Astrocyte (in vitro differentiated cells and primary cell): ENCODE measurements around the gene MAPK12. TPM values are rescaled to one million over a fixed set of nuclear protein-coding genes. Genes with fewer than 3 reads are reported as not detected.

Experiments used
- DNase-seq: peaks from one replicate; pipeline ENCODE4 v3.0.0-alpha.2; 2010; ENCODE audit warnings: low read depth
- FAIRE-seq: peaks from 2 replicates; lab custom pipeline; 2011; peaks lifted over from hg19 to GRCh38; lab: Jason Lieb, UNC
- H2AFZ ChIP-seq: 2 replicates; pipeline ENCODE4 v1.6.0; 2012; ENCODE audit warnings: low read depth, low read length, inconsistent platforms
- H3K27ac ChIP-seq: 2 replicates; pipeline ENCODE4 v1.5.1; 2011; ENCODE audit warnings: low read depth, low read length, inconsistent platforms
- H3K27me3 ChIP-seq: 2 replicates; pipeline ENCODE4 v1.6.0; 2011; ENCODE audit warnings: low read length, inconsistent platforms; ENCODE audit not compliant: insufficient read depth
- H3K36me3 ChIP-seq: 2 replicates; pipeline ENCODE4 v1.5.1; 2011; ENCODE audit warnings: low read length, inconsistent platforms; ENCODE audit not compliant: insufficient read depth
- H3K4me1 ChIP-seq: 2 replicates; pipeline ENCODE4 v1.5.1; 2011; ENCODE audit warnings: low read length, inconsistent platforms; ENCODE audit not compliant: insufficient read depth
- H3K4me2 ChIP-seq: 2 replicates; pipeline ENCODE4 v1.6.0; 2012; ENCODE audit warnings: low read length, inconsistent platforms
- H3K4me3 ChIP-seq: 2 replicates; pipeline ENCODE4 v1.5.1; 2011; ENCODE audit warnings: low read depth, mild to moderate bottlenecking, low read length, inconsistent platforms; ENCODE audit not compliant: insufficient read depth
- H3K79me2 ChIP-seq: 2 replicates; pipeline ENCODE4 v1.6.0; 2012; ENCODE audit warnings: mild to moderate bottlenecking, low read length, inconsistent platforms; ENCODE audit not compliant: insufficient read depth
- H3K9ac ChIP-seq: 2 replicates; pipeline ENCODE4 v1.6.0; 2012; ENCODE audit warnings: mild to moderate bottlenecking, low read length, inconsistent platforms
- H3K9me3 ChIP-seq: 2 replicates; pipeline ENCODE4 v1.5.1; 2012; ENCODE audit warnings: low read depth, mild to moderate bottlenecking, low read length, inconsistent platforms; ENCODE audit not compliant: insufficient read depth
- H4K20me1 ChIP-seq: 2 replicates; pipeline ENCODE4 v1.6.0; 2012; ENCODE audit warnings: low read length, inconsistent platforms; ENCODE audit not compliant: insufficient read depth
- H3K27ac Mint-ChIP-seq: one replicate; pipeline ENCODE4 v1.8.0; 2021; ENCODE audit warnings: mild to moderate bottlenecking, mixed read lengths; ENCODE audit not compliant: unreplicated experiment
- H3K27me3 Mint-ChIP-seq: one replicate; pipeline ENCODE4 v1.8.0; 2021; ENCODE audit warnings: low read depth, mixed read lengths; ENCODE audit not compliant: unreplicated experiment
- H3K36me3 Mint-ChIP-seq: one replicate; pipeline ENCODE4 v1.8.0; 2021; ENCODE audit warnings: low read depth, mixed read lengths; ENCODE audit not compliant: unreplicated experiment
- H3K4me1 Mint-ChIP-seq: one replicate; pipeline ENCODE4 v1.8.0; 2021; ENCODE audit warnings: low read depth, mixed read lengths; ENCODE audit not compliant: unreplicated experiment
- H3K4me3 Mint-ChIP-seq: one replicate; pipeline ENCODE4 v1.8.0; 2021; ENCODE audit warnings: mild to moderate bottlenecking, moderate library complexity, mixed read lengths; ENCODE audit not compliant: unreplicated experiment
- H3K9me3 Mint-ChIP-seq: one replicate; pipeline ENCODE4 v1.8.0; 2021; ENCODE audit warnings: mild to moderate bottlenecking, mixed read lengths; ENCODE audit not compliant: unreplicated experiment
- CTCF ChIP-seq: IDR thresholded peaks from 2 replicates; pipeline ENCODE4 v1.5.1; 2011; ENCODE audit warnings: low read depth, mild to moderate bottlenecking, inconsistent platforms, low read length, moderate library complexity; ENCODE audit not compliant: insufficient read depth
- EZH2 ChIP-seq: IDR thresholded peaks from 2 replicates; pipeline ENCODE4 v1.6.1; 2012; ENCODE audit warnings: mild to moderate bottlenecking, low read length, inconsistent platforms; ENCODE audit not compliant: insufficient read depth
- total RNA-seq: library from RNA; stranded (reverse); gene quantifications from 2 replicates; pipeline ENCODE4 v1.2.1, GENCODE V29; 2021

The MAPK12 gene
- total RNA-seq, 1 donor from 2014 or later = 36.4 TPM

DNA sequence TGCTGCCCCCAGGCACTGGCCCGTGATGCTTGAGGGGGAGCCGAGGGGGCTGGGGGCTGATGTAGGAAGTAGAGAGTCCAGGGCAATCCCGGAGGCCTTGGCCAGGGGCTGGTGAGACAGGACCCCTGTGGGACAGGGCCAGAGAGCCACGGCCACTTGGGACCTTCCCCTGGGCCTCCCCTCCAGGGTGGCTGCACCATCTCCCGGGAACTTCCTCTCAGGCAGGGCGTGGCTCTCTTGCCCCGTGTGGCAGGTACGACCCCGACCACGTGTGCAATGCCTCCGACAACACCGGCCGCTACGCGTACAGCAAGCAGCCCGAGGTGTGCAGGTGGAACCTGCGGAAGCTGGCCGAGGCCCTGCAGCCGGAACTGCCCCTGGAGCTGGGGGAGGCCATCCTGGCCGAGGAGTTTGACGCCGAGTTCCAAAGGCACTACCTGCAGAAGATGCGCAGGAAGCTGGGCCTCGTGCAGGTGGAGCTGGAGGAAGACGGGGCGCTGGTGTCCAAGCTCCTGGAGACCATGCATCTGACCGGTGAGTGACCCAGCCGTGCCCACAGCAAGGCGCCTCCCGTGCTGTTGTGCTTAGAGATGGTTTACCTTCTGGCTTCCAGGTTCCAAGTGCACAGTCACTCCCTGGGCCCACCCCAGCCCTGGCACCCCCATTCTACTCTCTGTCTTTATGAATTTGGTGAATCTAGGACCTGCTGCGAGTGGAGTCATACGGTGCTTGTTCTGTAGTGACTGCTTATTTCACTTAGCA is 50.9 kb downstream of the MAPK12 start:
- peaks cover 76% of the 10 kb centered on the region for H4K20me1 ChIP-seq
- no peaks in the 10 kb centered on the region for H3K9me3 Mint-ChIP-seq
- no peaks in the 10 kb centered on the region for H3K27me3 ChIP-seq
- H3K4me3 Mint-ChIP-seq = no peak overlapping the region
- H3K4me1 Mint-ChIP-seq = no peaks in the 10 kb centered on the region
- H3K36me3 Mint-ChIP-seq = peaks cover 19% of the 10 kb centered on the region
- H3K79me2 ChIP-seq = peaks cover 51% of the 10 kb centered on the region
- no peaks in the 10 kb centered on the region for H3K4me1 ChIP-seq
- no peak overlapping the region for H2AFZ ChIP-seq
- no peak overlapping the region for H3K27ac Mint-ChIP-seq
- no peak for TF ChIP-seq CTCF
- no peak for TF ChIP-seq EZH2
- DNase-seq (no peak), FAIRE-seq (no peak)
- H3K4me2 ChIP-seq = no peak overlapping the region
- no peaks in the 10 kb centered on the region for H3K27me3 Mint-ChIP-seq
- no peak overlapping the region for H3K9ac ChIP-seq
- no peak overlapping the region for H3K27ac ChIP-seq
- H3K4me3 ChIP-seq = no peak overlapping the region
- H3K36me3 ChIP-seq = peaks cover 21% of the 10 kb centered on the region
- H3K9me3 ChIP-seq = no peaks in the 10 kb centered on the region

GRCh38 chr22:50209893-50210292 is 51.6 kb downstream of the MAPK12 start:
- FAIRE-seq = no peak
- no peak for TF ChIP-seq EZH2
- peak; percentile 80 for TF ChIP-seq CTCF
- no peak overlapping the region for H3K27ac Mint-ChIP-seq

More at GRCh38 chr22:50209893-50210292, 51.6 kb downstream of the MAPK12 start:
- Histone ChIP-seq H2AFZ (no peak overlapping the region), H3K4me1 (no peaks in the 10 kb centered on the region), H3K36me3 (peaks cover 21% of the 10 kb centered on the region), H3K9me3 (no peaks in the 10 kb centered on the region), H3K9ac (no peak overlapping the region), H4K20me1 (peaks cover 75% of the 10 kb centered on the region), H3K4me3 (no peak overlapping the region), H3K4me2 (no peak overlapping the region), H3K27me3 (no peaks in the 10 kb centered on the region), H3K27ac (no peak overlapping the region), H3K79me2 (peaks cover 53% of the 10 kb centered on the region)
- no peaks in the 10 kb centered on the region for H3K9me3 Mint-ChIP-seq
- no peak for DNase-seq
- H3K27me3 Mint-ChIP-seq = no peaks in the 10 kb centered on the region
- H3K4me1 Mint-ChIP-seq = no peaks in the 10 kb centered on the region
- peak overlapping the region; percentile 27 for H3K4me3 Mint-ChIP-seq
- peaks cover 20% of the 10 kb centered on the region for H3K36me3 Mint-ChIP-seq
